ENCODE measurements around the gene GMEB1. TPM values are rescaled to one million over a fixed set of nuclear protein-coding genes. Genes with fewer than 3 reads are reported as not detected.

GMEB1 gene
- total and polyA plus RNA-seq, 2 donors (not counting 1 experiment from before 2014, with no cell fraction given): 7.5 to 21.7 TPM

GRCh38 chr1:28631713-28632112 lies 36.9 kb upstream of the GMEB1 start:
- Histone ChIP-seq H3K9me3 (ENCODE audit: control extremely low read depth in 1 of 3, control insufficient read depth in 2 of 3, insufficient read depth in 1 of 3, low read length in 2 of 3) (no peaks in the 10 kb centered on the region), H4K20me1 (ENCODE audit: control insufficient read depth, insufficient read depth, low read length, poor library complexity, severe bottlenecking) (no peaks in the 10 kb centered on the region), H3K4me2 (replicated peaks; ENCODE audit: low read depth, low read length, poor library complexity, severe bottlenecking) (no peak overlapping the region), H3K9ac (ENCODE audit: low read length) (no peak overlapping the region), H3K4me3 (ENCODE audit: control extremely low read depth in 1 of 5, extremely low read depth in 1 of 5, insufficient read depth in 1 of 5, low read depth in 2 of 5, low read length in 4 of 5) (no peak overlapping the region), H2AFZ (ENCODE audit: insufficient read depth, low read depth, low read length, poor library complexity, severe bottlenecking) (no peak overlapping the region), H3K79me2 (ENCODE audit: control insufficient read depth, insufficient read depth, low read length) (peaks cover 29% of the 10 kb centered on the region), H3K4me1 (ENCODE audit: control insufficient read depth in 2 of 2, insufficient read depth in 2 of 2, low read length in 2 of 2) (no peaks in the 10 kb centered on the region), H3K27me3 (replicated peaks in 1 of 4; ENCODE audit: control extremely low read depth in 1 of 4, control insufficient read depth in 3 of 4, insufficient read depth in 4 of 4, low read length in 3 of 4) (no peaks in the 10 kb centered on the region), H3K27ac (ENCODE audit: low read length in 2 of 2) (no peak overlapping the region), H3K36me3 (replicated peaks in 1 of 2; ENCODE audit: control extremely low read depth in 1 of 2, control insufficient read depth in 1 of 2, extremely low read depth in 1 of 2, insufficient read depth in 2 of 2, low read length in 1 of 2) (no peaks in the 10 kb centered on the region)
- ATAC-seq (ENCODE audit: low read depth) (no peak), DNase-seq (no peak)
- intact Hi-C loops (cut with micrococcal nuclease): no loop called here
- H3K4me1 Mint-ChIP-seq: peaks cover 3% of the 10 kb centered on the region
- H3K27me3 Mint-ChIP-seq: no peaks in the 10 kb centered on the region
- CTCF ChIA-PET: interaction anchor here (0.9 to 1.3 kb wide), 2 partner anchors 250 to 410 kb away, joined by 3 read pairs; no protein-coding TSS in a partner anchor
- H3K9me3 Mint-ChIP-seq (ENCODE audit: insufficient read depth): no peaks in the 10 kb centered on the region
- POLR2A ChIA-PET: interaction anchor here (0.5 kb wide), 1 partner anchor 17 kb away, joined by 3 read pairs; the partner anchor contains the start of gene RNU11
- no peak overlapping the region for H3K27ac Mint-ChIP-seq
- WGBS (ENCODE audit: insufficient coverage): no CpG with 5 or more reads among the region's 1 CpG
- TF ChIP-seq EZH2 (IDR thresholded peaks at IDR 0.05; ENCODE audit: borderline replicate concordance, insufficient read depth, low read depth, low read length, poor library complexity, severe bottlenecking) (no peak), CTCF (IDR thresholded peaks at IDR 0.05) (no peak)
- no peak overlapping the region for H3K4me3 Mint-ChIP-seq

DNA sequence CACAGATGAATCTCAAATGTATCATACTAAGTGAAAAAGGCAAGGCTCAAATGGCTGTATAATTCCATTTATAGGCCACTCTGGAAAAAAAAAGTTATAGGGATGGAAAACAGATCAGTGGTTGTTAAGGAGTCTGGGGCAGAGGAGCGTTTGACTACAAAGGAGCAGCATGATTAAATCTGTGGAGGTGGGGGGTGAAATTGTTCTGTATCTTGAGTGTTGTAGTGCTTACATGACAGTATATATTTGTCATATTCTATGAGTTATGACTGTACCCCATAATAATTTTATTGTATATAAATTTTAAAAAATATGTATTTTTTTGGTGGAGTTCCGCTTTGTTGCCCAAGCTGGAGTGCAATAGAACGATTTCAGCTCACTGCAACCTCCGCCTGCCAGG lies 36.0 kb upstream of the GMEB1 start:
- Histone ChIP-seq H3K9ac (ENCODE audit: low read length) (no peak overlapping the region), H3K79me2 (ENCODE audit: control insufficient read depth, insufficient read depth, low read length) (peaks cover 37% of the 10 kb centered on the region), H2AFZ (ENCODE audit: insufficient read depth, low read depth, low read length, poor library complexity, severe bottlenecking) (no peak overlapping the region), H3K4me2 (replicated peaks; ENCODE audit: low read depth, low read length, poor library complexity, severe bottlenecking) (no peak overlapping the region), H3K4me1 (ENCODE audit: control insufficient read depth in 2 of 2, insufficient read depth in 2 of 2, low read length in 2 of 2) (no peaks in the 10 kb centered on the region), H3K27ac (ENCODE audit: low read length in 2 of 2) (no peak overlapping the region), H3K4me3 (ENCODE audit: control extremely low read depth in 1 of 5, extremely low read depth in 1 of 5, insufficient read depth in 1 of 5, low read depth in 2 of 5, low read length in 4 of 5) (no peak overlapping the region), H3K27me3 (replicated peaks in 1 of 4; ENCODE audit: control extremely low read depth in 1 of 4, control insufficient read depth in 3 of 4, insufficient read depth in 4 of 4, low read length in 3 of 4) (no peaks in the 10 kb centered on the region), H3K36me3 (replicated peaks in 1 of 2; ENCODE audit: control extremely low read depth in 1 of 2, control insufficient read depth in 1 of 2, extremely low read depth in 1 of 2, insufficient read depth in 2 of 2, low read length in 1 of 2) (no peaks in the 10 kb centered on the region), H3K9me3 (ENCODE audit: control extremely low read depth in 1 of 3, control insufficient read depth in 2 of 3, insufficient read depth in 1 of 3, low read length in 2 of 3) (no peaks in the 10 kb centered on the region), H4K20me1 (ENCODE audit: control insufficient read depth, insufficient read depth, low read length, poor library complexity, severe bottlenecking) (no peaks in the 10 kb centered on the region)
- Mint-ChIP-seq H3K4me3 (no peak overlapping the region), H3K4me1 (peaks cover 6% of the 10 kb centered on the region), H3K27me3 (no peaks in the 10 kb centered on the region), H3K27ac (peak overlapping the region; percentile 61), H3K9me3 (ENCODE audit: insufficient read depth) (no peaks in the 10 kb centered on the region)
- intact Hi-C loops (cut with micrococcal nuclease): no loop called here
- no peak for DNase-seq
- WGBS (ENCODE audit: insufficient coverage): 93% methylated on average over 2 of the region's 4 CpGs
- no peak for ATAC-seq (ENCODE audit: low read depth)
- ChIA-PET POLR2A (no interaction called here), CTCF (interaction anchor here (0.6 to 1.3 kb wide), 2 partner anchors 195 to 1714 kb away, joined by 3 read pairs; no protein-coding TSS in a partner anchor)
- TF ChIP-seq EZH2 (IDR thresholded peaks at IDR 0.05; ENCODE audit: borderline replicate concordance, insufficient read depth, low read depth, low read length, poor library complexity, severe bottlenecking) (no peak), CTCF (IDR thresholded peaks at IDR 0.05) (no peak)

Data from B cell (primary cell).